GM12801 (cell line): ENCODE data around the gene TBC1D22B.

Source experiments
- CTCF ChIP-seq: IDR thresholded peaks from one replicate; pipeline ENCODE4 v1.5.1; 2011; ENCODE audit warnings: control low read depth; ENCODE audit not compliant: insufficient read length; ENCODE audit errors: extremely low read depth

Gene TBC1D22B

GRCh38 chr6:37273690-37274089, 16.1 kb downstream of the TBC1D22B start:
- TF ChIP-seq CTCF, result no peak

- no peak for TF ChIP-seq CTCF
Measured at GRCh38 chr6:37275350-37275749, 17.8 kb downstream of the TBC1D22B start.

- TF ChIP-seq CTCF, result no peak
Measured at GRCh38 chr6:37277001-37277409, 19.4 kb downstream of the TBC1D22B start.

GRCh38 chr6:37279366-37280134, 22.0 kb downstream of the TBC1D22B start:
- no peak for TF ChIP-seq CTCF

- TF ChIP-seq CTCF, result no peak
Measured at GRCh38 chr6:37280162-37280887, 22.8 kb downstream of the TBC1D22B start.

GRCh38 chr6:37282371-37282770, 24.8 kb downstream of the TBC1D22B start:
- TF ChIP-seq CTCF, result no peak

GRCh38 chr6:37283268-37283667, 25.7 kb downstream of the TBC1D22B start:
- TF ChIP-seq CTCF, result no peak
